Myocyte (in vitro differentiated cells): ENCODE measurements around the gene TOPORS. TPM values are rescaled to one million over a fixed set of nuclear protein-coding genes. Genes with fewer than 3 reads are reported as not detected.
A peak's percentile ranks its signal among the peaks of the same experiment; 100 is the strongest.
"Not testable (repeated sequence)": the region's sequence is repeated elsewhere in the genome, so short reads cannot be mapped to it uniquely, and the experiment has no call there.

Source experiments
- DNase-seq: peaks from one replicate; pipeline ENCODE4 v3.0.0-alpha.2; 2012; ENCODE audit warnings: low read depth
- total RNA-seq: library from RNA; depleted of rRNA; stranded (reverse); fragments of >200 nt; gene quantifications from 2 replicates; pipeline ENCODE4 v1.2.3, GENCODE V29; 2014

Gene TOPORS
- total RNA-seq, 1 donor from 2014 or later: 23.4 TPM

DNA sequence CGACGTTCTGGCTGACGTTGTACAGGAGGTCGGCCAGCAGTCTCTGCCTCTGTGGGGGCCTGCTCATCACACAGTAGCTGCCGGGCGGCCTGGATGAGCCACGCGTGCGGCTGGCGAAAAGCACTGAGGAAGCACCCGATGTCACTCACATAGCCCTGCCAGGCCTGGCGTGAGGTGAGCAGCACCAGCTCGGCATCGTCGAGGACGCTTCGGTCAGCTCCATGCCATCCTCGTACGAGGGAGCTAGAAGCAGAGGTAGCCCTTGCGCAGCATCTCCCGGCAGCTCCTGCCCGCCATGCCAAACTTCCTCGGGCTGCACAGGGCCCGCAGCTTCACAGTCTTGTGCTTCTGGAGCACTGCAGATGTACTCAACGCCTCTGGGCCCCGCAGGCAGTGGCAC lies 14.4 kb upstream of the TOPORS start:
- DNase-seq: no peak

DNA sequence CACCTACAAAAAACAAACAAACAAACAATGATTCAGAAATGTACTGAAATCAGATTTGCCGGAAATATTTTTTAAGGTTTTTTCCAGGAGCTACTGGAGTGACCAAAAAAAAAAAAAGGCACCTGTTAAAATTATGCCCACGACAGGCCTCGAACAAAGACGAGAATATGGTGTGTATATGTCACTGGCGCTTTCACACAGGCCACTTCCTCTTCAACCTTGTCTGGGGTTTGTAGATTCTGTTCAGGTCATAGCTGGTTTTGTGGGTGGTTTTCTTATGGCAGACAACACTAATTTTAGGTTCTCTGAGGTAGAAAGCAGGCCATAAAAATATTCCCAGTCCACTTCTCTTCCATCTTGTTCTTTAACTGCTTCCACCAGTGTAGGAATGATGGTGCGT lies 13.6 kb upstream of the TOPORS start:
- DNase-seq: no peak

DNA sequence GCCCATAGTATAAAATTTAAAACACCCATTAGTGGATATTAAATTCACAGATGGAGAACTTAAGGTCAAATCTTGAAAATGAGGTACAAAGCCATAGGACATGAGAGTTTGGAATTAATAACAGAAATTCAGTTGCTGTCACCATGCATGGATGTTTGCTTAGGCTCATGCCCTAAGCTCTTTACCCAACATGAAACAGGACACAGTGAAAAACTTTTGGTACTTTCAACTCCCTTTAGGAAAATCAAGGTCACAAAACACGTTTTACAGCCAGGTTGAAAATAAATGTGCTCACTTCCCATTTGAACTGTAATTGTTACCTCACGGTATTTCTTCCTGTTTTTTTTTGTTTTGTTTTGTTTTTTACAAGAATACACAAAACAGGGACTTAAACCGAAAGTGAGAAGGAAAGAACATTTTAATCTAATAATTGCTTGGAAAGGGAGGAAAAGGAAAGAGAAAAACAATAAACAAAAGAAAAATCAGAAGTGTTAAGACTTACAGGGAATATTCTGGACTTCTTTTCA lies 6.1 kb upstream of the TOPORS start:
- DNase-seq: no peak

GRCh38 chr9:32554591-32554990 lies 2.2 kb upstream of the TOPORS start:
- no peak for DNase-seq

DNA sequence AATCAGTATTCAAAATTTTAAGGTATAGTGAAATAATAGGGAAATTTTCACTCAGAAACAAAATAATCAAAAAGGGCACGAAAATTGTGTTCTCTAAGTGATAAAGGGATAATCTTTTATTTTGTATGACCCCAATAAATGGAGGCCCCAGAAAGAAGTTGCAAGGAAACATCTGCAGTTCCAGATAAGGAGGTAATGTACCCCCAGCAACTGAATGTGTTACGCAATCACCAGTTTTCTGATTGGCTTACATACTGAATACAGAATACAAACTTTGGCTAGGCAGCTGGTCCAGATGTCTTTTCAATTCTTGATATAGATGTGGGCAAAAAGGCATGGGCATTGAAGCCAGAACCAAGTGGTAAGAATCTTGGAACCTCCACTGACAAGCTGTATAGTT lies 1.7 kb upstream of the TOPORS start:
- no peak for DNase-seq

- peak; percentile 28 for DNase-seq
Observed at GRCh38 chr9:32551276-32552051, 922 bp downstream of the TOPORS start.

DNA sequence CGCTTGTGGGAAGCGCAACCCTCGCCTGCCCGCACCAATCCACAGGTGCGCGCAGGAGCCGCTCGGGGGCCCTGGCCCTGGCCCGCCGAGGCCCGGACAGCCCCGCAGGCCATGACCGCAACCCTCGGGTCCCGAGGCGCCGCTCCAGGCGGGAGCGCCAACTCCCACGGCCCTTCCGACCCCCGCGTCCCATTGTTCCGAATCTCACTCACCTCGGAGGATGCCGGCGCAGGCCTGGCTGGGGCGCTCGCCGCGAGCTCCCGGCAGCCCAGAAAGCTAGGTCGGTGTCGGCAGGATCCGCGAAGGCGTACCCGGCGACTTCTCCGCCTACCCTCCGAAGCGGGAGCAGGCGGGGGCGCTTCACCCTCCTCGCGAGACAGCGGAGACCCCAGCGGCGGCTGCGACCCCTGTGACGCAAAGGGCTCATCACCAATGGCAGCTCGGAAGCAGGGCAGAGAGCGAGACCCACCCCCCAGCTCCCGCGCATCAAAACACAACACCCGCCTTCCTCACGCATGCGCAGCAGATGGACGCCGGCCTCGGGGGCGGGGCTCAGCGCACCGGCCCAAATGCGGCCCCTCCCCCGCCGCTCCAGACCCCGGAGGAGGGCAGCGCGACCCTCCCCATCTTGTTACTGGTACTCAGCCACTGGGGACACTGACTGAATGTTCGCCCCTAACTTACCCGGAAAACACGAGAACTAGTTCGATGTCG lies 1.7 kb downstream of the TOPORS start:
- peak; percentile 94 for DNase-seq

- peak; percentile 34 for DNase-seq
Observed at GRCh38 chr9:32550150-32550561, 2.2 kb downstream of the TOPORS start.

DNA sequence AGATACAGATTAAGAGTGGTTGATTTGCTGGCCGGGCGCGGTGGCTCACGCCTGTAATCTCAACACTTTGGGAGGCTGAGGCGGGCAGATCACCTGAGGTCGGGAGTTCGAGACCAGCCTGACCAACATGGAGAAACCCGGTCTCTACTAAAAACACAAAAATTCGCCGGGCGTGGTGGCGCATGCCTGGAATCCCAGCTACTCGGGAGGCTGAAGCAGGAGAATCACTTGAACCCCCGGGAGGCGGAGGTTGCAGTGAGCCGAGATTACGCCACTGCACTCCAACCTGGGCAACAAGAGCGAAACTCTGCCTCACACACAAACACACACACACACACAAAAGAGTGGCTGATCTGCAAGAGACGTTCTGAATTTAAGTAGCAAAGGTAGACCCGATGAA lies 4.2 kb downstream of the TOPORS start:
- DNase-seq: not testable (repeated sequence)

DNA sequence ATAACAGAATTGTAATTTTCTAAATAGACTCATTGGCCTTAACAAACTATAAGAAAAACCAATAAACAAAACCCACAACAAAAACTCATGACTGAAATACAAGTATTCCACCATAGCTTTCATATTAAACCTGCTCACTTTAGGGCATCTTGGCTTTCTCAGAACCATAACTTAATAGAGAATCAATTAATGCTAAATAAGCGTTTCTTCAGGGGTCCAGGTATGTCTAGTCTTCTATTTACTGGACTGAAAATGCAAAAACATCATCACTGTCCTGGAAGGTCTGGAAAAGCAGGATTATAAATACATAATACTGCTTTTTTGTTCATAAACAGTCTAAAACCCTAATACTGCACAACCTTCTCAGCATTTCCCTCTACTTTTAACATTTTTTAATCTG lies 6.5 kb downstream of the TOPORS start:
- no peak for DNase-seq

DNA sequence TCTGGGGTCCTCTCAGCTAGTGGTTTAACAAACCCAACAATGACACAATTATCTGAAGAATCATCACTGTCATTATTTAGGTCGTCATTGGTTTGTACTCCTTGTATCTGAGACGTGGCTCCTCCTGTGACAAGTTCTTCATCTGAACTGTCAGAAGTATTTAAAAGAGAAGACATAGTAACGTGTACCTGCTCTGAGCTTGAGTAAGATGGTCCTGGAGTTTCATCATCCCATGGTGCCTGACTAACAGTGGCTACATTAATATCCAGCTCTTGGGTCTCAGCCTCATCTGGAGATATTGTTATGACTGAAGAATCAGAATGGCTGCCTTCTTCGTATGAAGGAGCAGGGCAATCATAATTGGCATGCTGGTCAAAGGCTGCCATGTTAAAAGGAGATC lies 9.3 kb downstream of the TOPORS start:
- no peak for DNase-seq

DNA sequence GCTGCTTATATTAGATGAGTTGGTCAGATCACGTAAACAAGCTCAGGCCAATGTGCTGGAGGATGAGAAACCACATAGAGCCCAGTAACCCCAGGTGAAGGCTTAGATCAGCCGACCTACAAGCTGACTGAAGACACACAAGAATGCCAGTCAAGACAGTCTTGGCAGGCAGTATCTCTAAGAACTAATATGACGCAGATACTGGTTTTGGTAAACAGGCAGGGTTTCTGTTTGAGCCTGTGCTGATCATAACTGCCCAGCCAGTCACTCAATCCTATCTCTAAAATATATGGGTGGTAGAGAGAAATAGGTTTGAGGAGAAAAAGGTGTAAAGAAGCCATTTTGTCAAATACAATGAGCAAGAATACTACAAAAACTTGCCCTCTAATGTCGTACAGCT lies 18.6 kb downstream of the TOPORS start:
- no peak for DNase-seq

DNA sequence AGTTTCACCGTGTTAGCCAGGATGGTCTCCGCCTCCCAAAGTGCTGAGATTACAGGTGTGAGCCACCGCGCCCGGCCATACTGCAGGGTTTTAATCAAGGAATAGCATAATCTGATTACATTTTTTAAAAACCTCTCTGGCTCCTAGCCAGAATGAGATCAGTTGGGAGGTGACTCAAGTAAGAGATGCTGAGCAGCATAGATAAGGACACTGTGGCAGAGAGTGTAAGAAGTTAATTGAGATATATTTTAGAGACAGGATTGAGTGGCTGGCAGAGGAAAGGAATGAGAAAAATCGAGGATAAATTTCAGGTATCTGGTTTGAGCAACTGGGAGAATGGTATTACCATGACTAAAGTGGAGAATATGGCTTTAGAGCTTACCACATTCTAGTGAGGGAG lies 19.1 kb downstream of the TOPORS start:
- DNase-seq: no peak

GRCh38 chr9:32526707-32527048 lies 25.7 kb downstream of the TOPORS start:
- DNase-seq: no peak

- peak; percentile 89 for DNase-seq
Observed at GRCh38 chr9:32526041-32526706, 26.2 kb downstream of the TOPORS start, which contains the start of gene RIGI. Gene RIGI (minus strand): TSS chr9:32526196. CDS start chr9:32526166, 30 bp downstream.

DNA sequence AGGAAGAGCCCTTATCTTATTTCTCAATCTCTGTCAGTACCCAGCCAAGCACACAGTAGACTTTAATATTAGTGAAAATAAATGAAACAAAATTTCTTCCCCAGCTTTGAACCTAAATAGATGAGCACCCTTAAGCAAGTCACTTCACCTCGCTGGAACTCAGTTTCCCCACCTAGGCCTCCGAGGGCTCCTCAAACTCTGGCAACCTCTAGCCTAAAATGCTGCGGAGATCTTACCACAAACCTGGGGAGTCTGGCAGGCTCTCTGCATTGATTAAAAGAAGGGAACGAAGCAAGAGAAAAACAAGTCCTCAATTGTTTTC lies 26.7 kb downstream of the TOPORS start:
- DNase-seq: no peak

- no peak for DNase-seq
Observed at GRCh38 chr9:32524892-32525708, 27.3 kb downstream of the TOPORS start.

- not testable (repeated sequence) for DNase-seq
Observed at GRCh38 chr9:32524558-32524891, 27.9 kb downstream of the TOPORS start.

GRCh38 chr9:32523910-32524309 lies 28.5 kb downstream of the TOPORS start:
- DNase-seq: no peak

DNA sequence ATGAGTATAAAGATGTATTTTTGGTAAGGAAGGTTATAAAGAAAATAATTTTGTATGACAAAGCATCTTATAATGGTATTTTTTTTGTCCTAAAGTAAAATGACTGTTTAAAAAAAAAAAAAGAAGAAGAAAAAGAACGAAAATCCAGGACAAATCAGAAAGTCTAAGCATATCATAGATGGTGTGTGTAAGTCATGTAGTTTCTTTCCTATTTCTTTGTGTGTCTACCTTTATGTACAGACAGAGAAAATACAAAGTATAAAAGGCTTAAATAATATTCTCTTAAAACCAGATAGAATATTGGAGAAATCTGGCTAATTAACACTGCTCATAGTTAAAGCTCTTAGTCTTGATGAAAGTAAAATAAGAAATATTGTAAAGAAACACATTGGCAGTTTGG lies 34.1 kb downstream of the TOPORS start:
- DNase-seq: no peak

DNA sequence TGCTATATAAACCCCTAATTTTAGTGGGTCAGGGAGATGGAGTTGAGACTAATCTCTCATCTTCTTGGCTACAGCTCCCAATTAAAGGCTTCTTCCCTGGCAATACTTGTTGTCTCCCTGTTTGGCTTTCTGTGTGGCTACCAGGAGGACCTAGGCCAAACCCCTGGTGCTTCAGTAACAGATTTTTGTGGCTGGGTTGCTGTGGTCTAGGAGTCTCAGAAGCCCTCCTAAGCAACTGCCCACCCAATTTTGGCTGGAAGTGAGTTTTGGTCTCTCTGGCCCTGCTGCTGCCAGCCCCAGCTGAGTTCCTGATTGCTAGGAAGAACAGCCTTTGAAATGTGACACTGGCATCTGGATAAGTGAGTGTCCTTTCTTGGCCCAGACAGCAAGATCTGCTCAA lies 36.1 kb downstream of the TOPORS start:
- peak; percentile 73 for DNase-seq
